Stimulated activated CD4-positive, alpha-beta T cell treated with anti-CD3 and anti-CD28 coated beads, Interleukin-15, amount 100 ng/mL, for 48 hours (primary cell): ENCODE measurements around the gene NAGLU.
A peak's percentile ranks its signal among the peaks of the same experiment; 100 is the strongest.
"Not testable (repeated sequence)": the region's sequence is repeated elsewhere in the genome, so short reads cannot be mapped to it uniquely, and the experiment has no call there.

Source experiments
- DNase-seq, 2 donors: peaks; one replicate each; pipeline ENCODE4 v3.0.0-alpha.2; 2020; ENCODE audit warnings: low read depth in 2 of 2

Gene NAGLU

DNA sequence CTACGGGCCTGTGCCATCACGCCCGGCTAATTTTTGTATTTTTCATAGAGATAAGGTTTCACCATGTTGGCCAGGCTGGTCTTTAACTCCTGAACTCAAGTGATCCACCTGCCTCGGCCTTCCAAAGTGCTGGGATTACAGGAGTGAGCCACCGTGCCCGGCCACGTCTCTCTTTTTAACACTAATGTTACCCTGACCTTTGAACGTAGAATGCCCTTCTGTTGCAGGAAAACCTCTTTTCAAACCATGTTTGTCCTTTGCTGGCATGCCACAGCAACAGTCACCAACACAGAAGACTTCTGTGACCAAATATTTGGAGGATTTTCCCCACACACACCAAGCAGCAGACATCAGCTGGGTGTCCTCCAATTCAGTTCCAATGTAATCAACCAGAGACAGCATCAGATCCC lies 8.8 kb downstream of the NAGLU start:
- DNase-seq = no peak

DNA sequence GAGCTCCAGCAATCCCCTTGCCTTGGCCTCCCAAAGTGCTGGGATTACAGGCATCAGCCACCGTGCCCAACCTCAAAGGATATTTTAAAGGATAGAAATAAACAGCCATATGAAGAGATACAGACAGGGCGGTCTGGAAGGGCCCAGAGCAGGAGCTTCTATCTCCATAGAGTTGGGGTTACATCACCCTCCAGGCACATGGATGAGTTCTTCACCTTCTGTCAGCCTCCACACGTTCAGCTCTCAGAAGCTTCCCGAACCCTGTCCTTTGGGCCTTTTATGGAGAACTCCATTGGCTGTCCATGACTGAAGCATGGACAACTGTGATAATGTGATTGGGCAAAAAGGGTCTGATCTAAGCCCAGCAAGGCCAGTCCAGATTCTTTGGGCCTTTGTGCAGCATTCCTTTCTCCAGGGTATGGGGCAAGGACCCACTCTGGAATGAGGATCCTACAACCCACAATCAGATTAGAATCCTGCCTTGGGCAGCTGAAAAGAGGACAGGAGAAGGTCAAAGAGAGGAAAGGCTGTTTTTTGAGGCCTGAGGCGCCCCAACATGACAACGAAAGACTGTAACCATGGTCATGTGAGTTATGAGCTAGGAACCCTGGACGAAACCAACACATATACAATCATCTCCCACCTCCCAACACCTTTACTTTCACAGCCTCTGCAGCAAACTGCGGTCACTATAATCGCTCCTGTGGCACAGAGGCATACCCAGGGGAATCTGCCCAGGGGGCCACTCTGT lies 9.9 kb downstream of the NAGLU start:
- DNase-seq = not testable (repeated sequence)

DNA sequence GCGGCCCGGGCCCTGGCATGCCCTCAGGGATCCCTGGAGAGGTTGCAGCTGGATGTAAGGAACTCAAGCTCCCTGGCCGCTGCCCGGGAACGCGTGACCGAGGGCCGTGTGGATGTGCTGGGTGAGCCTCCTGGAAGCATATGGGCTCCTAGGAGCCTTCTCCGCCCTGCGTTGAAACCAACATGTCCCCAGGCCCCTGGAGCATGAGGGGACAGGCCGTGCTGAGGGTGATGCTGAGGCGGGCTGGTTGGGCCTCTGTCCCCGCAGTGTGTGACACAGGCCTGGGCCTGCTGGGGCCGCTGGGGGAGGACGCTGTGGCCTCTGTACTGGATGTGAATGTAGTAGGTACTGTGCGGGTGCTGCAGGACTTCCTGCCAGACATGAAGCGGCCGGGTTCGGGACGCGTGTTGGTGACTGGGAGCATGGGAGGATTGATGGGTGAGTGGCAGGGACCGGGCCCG lies 11.0 kb downstream of the NAGLU start:
- no peak for DNase-seq

DNA sequence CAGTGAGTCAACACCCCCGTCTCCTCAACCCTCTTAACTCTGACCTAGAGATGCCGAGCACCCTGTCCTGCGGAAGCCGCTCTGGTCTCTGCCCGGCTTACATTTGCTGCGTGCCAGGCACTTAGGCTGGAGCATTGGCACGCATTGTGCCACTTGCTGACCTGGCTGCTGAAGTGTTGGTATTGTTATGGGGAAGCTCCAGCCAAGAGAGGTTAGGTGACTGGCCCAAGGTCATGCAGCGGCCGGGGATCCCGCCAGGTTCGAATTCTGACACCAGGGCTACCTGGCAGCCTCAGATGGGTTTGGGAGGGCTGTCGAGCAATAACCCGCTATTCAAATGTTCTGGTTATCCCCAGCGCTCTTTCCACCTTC lies 11.6 kb downstream of the NAGLU start:
- no peak for DNase-seq

DNA sequence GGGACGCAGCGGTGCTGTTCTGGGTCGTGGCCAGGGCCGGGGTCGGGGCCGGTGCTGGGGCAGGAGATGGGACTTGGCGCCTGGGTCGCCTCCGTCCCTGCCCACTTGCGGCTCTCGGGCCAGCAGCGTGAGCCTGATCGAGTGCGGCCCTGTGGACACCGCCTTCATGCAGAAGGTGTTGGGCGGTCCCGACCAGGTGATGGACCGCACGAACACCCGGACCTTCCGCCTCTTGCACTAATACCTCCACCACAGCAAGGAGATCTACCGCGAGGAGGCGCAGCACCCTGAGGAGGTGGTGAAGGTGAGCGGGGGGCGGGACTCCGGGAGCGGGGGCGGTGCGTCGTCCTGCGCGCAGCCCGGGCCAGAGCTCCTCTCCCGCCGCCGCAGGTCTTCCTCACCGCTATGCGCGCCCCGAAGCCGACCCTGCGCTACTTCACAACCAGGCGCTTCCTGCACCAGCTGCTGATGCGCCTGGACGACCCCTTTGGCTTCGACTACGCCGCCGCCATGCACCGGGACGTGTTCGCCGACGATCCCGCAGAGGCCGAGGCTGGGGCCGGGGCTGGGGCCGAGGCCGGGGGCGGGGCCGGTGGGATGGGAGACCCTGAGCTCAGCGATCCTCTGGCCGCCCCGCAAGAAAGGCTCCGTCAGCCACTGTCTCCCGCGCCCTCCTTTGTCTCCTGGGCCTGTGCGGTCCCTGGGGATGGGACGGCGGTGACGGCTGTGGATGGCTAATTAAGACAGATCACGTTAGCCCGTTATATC lies 12.2 kb downstream of the NAGLU start:
- peak; percentile 54 to 80 for DNase-seq

DNA sequence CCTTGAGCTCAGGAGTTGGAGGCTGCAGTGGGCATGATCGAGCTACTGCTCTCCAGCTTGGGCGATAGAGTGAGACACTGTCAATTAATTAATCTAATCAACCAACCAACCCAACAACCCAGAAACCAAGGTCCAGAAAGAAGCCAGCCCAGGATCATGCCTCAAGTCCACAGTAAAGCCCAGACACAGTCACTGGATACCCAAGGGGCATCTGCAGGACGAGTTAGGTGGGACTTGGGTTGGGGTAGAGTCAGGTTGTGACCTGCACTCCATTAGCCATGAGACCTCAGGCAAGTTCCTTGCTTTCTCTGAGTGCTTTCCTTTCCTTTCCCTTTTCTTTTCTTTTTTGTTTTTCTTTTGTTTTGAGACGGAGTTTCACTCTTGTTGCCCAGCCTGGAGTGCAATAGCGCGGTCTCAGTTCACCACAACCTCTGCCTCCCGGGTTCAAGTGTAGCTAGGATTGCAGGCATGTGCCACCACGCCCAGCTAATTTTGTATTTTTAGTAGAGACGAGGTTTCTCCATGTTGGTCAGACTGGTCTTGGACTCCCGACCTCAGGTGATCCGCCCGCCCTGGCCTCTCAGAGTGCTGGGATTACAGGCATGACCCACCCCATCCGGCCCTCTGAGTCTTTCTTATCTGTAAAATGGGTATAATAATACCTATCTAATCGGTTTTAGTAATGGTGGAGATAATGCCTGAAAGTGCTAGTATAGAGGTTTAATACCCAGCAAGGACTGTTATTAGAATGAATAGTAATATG lies 13.1 kb downstream of the NAGLU start:
- no peak for DNase-seq

DNA sequence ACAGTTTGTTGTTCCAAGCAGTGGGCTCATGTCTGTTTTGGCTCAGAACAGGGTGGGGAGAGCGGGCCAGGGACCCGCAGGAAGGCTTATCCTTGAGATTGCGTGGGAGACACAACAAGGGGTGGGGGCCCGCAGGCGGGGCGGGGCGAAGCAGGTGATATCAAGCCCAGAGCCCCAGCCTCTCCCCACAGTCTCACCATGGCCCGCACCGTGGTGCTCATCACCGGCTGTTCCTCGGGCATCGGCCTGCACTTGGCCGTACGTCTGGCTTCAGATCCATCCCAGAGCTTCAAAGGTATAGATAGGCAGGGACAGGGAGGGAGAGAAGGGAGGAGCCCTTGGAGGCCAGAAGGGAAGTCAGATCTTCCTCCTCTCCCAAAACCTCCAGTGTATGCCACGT lies 16.7 kb downstream of the NAGLU start, which contains the start of gene HSD17B1:
Gene HSD17B1, plus strand, starts transcription at position 188 of the 400 bp plus-strand sequence. Its CDS starts 11 bp downstream, at position 199.
- DNase-seq = not testable (repeated sequence)

DNA sequence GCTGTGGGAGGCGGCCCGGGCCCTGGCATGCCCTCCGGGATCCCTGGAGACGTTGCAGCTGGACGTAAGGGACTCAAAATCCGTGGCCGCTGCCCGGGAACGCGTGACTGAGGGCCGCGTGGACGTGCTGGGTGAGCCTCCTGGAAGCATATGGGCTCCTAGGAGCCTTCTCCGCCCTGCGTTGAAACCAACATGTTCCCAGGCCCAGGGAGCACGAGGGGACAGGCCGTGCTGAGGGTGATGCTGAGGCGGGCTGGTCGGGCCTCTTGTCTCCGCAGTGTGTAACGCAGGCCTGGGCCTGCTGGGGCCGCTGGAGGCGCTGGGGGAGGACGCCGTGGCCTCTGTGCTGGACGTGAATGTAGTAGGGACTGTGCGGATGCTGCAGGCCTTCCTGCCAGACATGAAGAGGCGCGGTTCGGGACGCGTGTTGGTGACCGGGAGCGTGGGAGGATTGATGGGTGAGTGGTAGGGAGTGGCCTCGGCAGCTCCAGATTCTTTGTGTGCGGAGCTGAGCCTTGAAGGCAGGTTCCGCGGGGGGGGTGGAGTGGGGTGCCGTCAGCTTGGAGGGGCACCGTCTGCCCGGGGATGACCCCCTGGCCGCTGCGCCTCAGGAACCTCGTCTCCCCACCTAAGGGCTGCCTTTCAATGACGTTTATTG lies 17.2 kb downstream of the NAGLU start:
- no peak for DNase-seq

DNA sequence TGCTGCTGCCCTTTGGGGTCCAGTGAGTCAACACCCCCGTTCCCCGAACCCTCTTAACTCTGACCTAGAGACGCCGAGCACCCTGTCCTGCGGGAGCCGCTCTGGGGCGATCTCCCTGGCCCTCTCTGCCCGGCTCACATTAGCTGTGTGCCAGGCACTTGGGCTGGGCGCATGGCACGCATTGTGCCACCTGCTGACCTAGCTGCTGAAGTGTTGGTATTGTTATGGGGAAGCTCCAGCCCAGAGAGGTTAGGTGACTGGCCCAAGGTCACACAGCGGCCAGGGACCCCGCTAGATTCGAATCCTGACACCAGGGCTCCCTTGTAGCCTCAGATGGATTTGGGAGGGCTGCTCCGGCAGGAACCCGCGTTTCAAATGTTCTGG lies 17.8 kb downstream of the NAGLU start:
- DNase-seq = no peak

DNA sequence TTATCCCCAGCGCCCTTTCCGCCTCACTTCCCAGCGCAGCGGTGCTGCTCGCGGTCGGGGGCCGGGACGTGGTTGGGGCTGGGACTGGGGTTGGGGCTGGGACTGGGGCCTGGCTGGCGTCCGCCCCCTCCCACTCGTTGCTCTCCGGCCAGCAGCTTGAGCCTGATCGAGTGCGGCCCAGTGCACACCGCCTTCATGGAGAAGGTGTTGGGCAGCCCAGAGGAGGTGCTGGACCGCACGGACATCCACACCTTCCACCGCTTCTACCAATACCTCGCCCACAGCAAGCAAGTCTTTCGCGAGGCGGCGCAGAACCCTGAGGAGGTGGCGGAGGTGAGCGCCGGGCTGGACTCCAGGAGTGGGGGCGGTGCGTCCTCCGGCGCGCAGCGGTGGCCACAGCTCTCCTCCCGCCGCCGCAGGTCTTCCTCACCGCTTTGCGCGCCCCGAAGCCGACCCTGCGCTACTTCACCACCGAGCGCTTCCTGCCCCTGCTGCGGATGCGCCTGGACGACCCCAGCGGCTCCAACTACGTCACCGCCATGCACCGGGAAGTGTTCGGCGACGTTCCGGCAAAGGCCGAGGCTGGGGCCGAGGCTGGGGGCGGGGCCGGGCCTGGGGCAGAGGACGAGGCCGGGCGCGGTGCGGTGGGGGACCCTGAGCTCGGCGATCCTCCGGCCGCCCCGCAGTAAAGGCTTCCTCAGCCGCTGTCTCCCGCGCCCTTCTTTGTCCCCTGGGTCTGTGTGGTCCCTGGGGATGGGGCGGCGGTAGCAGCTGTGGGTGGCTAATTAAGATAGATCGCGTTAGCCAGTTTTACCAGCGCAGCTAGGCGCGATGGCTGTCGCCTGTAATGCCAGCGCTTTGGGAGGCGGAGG lies 18.4 kb downstream of the NAGLU start:
- DNase-seq = peak in 1 of 2 donors; percentile 69

DNA sequence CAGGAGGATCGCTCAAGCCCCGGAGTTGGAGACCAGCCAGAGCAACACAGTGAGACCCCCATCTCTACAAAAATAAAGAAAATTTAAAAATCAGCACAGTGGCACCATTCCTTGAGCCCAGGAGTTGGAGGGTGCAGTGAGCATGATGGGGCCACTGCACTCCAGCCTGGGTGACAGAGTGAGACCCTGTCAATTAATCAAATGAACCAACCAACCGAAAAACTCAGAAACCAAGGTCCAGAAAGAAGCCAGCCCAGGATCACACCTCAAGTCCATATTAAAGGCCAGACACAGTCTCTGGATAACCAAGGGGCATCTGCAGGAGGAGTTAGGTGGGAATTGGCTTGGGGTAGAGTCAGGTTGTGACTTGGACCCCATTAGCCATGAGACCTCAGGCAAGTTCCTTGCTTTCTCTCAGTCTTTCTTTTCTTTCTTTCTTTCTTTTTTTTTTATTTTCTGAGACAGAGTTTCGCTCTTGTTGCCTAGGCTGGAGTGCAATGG lies 19.1 kb downstream of the NAGLU start:
- no peak for DNase-seq

DNA sequence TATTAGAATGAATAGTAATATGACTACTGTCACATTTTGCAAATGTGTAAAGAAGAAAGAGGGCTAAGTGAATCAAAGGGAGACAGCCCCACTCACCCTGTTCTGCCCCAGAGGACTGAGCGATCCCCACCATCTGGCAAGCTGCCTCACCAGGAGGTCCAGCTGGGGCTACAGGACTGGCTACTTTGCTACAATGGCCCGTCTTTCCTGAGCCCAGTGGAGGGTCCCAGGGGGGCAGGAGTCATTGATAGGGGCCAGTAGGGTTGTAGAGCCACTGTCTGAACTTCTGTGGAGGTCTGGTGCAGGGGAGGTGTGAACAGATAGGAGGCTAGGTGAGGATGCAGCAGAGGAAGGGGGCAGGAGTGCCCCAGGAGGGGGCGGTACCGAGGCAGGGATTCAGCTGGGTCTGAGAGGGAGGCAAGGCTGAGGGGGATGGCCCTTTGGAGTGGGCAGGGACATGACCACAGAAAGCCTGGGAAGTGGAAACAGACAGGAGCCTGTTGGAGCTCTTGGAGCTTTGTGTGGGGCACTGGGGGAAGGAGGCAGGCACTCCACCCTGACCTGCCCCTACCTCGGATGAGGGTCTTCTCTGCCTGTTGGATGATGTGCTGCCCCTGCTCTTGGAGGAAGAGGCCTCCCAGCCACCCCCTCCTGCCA lies 20.0 kb downstream of the NAGLU start:
- not testable (repeated sequence) for DNase-seq

DNA sequence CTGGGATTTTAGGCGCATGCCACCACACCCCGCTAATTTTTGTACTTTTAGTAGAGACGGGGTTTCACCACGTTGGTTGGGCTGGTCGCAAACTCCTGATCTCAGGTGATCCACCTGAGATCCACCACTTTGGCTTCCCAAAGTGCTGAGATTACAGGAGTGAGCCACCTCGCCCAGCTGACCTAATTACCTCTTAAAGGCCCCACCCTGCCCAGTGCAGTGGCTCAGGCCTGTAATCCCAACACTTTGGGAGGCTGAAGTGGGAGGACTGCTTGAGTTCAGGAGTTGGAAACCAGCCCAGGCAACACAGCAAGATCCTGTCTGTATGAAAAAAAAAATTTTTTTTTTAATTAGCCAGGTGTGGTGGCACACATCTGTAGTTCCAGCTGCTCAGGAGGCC lies 23.0 kb downstream of the NAGLU start:
- DNase-seq = no peak

DNA sequence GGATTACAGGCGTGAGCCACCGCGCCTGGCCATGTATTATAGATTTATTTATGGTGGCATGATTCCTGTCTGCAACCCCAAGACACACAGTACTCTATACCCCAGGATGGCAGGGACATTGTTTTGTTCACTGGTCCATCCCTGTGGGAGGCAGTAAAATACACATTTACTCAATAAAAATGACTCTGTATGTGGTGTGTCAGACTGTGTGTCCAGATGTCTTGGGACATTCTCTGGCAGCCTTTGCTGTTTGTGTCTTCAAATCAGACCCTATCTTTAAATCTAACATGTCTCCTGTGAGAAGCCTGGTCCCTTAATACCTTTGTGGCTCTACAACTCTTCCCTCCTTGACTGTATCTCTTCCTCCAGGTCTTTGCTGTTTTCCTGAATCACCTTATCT lies 24.2 kb downstream of the NAGLU start:
- DNase-seq = no peak

DNA sequence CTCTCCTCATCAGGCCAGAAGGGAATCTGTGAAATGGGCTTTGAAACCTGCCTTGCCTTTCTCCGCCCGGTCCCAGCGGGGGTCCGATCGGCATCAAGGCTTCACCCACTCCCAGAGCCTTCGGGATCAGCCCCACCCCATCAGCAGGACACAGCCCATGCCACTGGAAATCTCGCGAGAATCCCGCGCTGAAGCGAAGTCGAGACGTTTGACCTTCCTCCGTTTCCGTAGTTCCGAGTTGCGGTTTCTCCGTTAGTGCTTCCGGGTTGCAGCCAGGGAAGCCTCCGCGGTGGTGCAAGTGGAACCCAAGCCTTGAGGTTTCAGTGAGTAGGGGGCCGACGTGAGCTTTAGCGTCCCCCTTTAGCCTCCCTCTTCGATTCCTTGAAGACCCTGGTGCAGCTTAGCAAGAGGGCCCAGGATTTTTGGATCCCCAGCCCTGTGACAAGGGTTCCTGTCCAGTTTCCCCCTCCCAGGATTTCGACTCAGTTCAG lies 25.9 kb downstream of the NAGLU start, which contains the start of gene COASY:
Gene COASY, plus strand, starts transcription at position 252 of the 491 bp plus-strand sequence. CDS start 475 bp downstream, outside the sequence.
- peak; percentile 90 to 91 for DNase-seq

DNA sequence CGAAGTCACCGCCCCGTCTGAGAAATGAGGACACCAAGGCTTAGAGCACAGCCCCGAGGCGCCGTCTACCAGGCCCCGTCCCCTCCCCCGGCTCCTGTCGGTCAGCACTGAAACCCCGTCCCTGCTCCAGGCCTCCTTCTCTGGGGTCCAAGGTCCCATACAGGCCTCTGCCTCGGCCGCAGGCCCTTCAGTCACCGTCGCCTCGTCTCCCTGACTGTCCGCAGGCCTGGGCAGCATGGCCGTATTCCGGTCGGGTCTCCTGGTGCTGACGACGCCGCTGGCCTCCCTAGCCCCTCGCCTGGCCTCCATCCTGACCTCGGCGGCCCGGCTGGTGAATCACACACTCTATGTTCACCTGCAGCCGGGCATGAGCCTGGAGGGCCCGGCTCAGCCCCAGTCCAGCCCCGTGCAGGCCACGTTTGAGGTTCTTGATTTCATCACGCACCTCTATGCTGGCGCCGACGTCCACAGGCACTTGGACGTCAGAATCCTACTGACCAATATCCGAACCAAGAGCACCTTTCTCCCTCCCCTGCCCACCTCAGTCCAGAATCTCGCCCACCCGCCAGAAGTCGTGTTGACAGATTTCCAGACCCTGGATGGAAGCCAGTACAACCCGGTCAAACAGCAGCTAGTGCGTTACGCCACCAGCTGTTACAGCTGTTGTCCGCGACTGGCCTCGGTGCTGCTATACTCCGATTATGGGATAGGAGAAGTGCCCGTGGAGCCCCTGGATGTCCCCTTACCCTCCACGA lies 26.5 kb downstream of the NAGLU start:
- DNase-seq = no peak

DNA sequence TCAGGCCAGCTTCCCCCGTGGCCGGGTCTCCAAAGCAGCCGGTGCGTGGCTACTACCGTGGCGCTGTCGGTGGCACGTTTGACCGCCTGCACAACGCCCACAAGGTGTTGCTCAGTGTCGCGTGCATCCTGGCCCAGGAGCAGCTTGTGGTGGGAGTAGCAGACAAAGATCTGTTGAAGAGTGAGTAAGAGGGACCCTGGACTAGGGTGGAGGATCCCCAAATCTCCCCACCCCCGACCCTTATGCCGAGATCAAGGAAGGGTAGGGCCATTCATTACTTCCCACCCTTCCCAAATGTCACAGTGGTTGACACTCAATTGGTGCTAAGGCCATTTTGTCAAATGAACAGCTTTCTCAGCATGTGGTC lies 27.1 kb downstream of the NAGLU start:
- no peak for DNase-seq

DNA sequence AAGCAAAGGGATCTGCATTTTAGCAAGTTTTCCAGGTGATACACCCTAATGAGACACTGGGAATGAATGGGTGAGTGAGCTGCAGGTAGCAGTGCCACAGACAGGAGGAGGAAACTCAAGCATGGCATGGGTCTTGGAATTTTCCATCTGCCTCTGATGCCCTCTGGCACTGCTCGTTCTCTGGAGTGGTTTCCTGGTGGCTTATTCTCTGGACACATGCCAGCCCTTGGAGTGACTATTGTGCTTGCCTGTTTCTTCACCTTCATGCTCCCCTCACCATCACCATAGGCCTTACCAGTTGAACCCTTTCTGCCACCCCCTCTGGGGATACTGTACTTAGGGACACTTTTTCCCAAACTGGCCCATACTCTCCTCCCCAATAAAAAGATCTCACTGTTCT lies 27.5 kb downstream of the NAGLU start:
- DNase-seq = no peak

DNA sequence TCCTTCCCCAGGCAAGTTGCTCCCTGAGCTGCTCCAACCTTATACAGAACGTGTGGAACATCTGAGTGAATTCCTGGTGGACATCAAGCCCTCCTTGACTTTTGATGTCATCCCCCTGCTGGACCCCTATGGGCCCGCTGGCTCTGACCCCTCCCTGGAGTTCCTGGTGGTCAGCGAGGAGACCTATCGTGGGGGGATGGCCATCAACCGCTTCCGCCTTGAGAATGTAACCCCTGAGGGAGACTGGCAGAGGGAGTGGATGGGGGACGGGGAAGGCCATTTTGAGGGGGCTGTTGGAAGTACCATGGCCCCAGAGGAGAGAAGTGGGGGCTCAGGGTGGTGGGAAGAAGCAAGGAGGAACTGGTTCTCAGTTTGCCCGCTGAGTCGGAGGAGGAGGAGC lies 27.9 kb downstream of the NAGLU start:
- no peak for DNase-seq
